Gastroesophageal sphincter (tissue), 4 donors: ENCODE measurements around the gene RPS6KA4. TPM values are rescaled to one million over a fixed set of nuclear protein-coding genes. Genes with fewer than 3 reads are reported as not detected.

Experiments used
- ATAC-seq: fragments of 150-250 bp; one replicate; pipeline ENCODE4 v1.9.1; 2016; ENCODE audit warnings: mild to moderate bottlenecking, moderate library complexity
- H3K27ac ChIP-seq, 4 donors: fragments of 200-600 bp; sonication (generic) in 3 of 4; 1 replicate in 3 of 4; 2 replicates in 1 of 4; pipeline ENCODE4 v1.5.1; 2016 to 2019
- H3K27me3 ChIP-seq: fragments of 200-600 bp; sonication (generic); one replicate; pipeline ENCODE4 v1.5.1; 2019
- H3K36me3 ChIP-seq, 2 donors: fragments of 200-600 bp; sonication (generic); one replicate each; pipeline ENCODE4 v1.5.1; 2019; ENCODE audit warnings: control low read depth in 1 of 2
- H3K4me1 ChIP-seq, 3 donors: fragments of 200-600 bp; sonication (generic); 1 replicate in 2 of 3; 2 replicates in 1 of 3; pipeline ENCODE4 v1.5.1; 2016 to 2019; ENCODE audit warnings: control low read depth in 2 of 3
- H3K4me3 ChIP-seq, 2 donors: fragments of 200-600 bp; sonication (generic); one replicate each; pipeline ENCODE4 v1.5.1; 2019; ENCODE audit warnings: mild to moderate bottlenecking in 1 of 2, moderate library complexity in 1 of 2
- H3K9me3 ChIP-seq, 3 donors: fragments of 200-600 bp; sonication (generic); one replicate each; pipeline ENCODE4 v1.5.1; 2017 to 2019; ENCODE audit warnings: control low read depth in 2 of 3
- CTCF ChIP-seq, 4 experiments: fragments of 200-600 bp in 2 of 4; fragments of 450-650 bp in 2 of 4; sonication (generic) in 1 of 4; IDR thresholded peaks; one replicate each; pipeline ENCODE4 v1.5.1; 2017 to 2019; ENCODE audit warnings: antibody characterized with exemption in 4 of 4, mild to moderate bottlenecking in 2 of 4, moderate library complexity in 2 of 4
- EP300 ChIP-seq: sonication (generic); formaldehyde crosslinking; IDR thresholded peaks from one replicate; pipeline ENCODE4 v1.6.1; 2017; ENCODE audit warnings: antibody characterized with exemption, mild to moderate bottlenecking
- POLR2A ChIP-seq, 2 donors: fragments of 450-650 bp; IDR thresholded peaks; one replicate each; pipeline ENCODE4 v1.6.1; 2017; ENCODE audit warnings: antibody characterized with exemption in 2 of 2, mild to moderate bottlenecking in 2 of 2, moderate library complexity in 1 of 2
- POLR2AphosphoS5 ChIP-seq: sonication (generic); formaldehyde crosslinking; IDR thresholded peaks from one replicate; pipeline ENCODE4 v1.6.1; 2017; ENCODE audit warnings: antibody characterized with exemption
- WGBS, 2 donors: methylation state at CpG; one replicate each; pipeline ENCODE4 v1.1.5; 2018; ENCODE audit warnings: low coverage in 1 of 2; 5-methylcytosine and 5-hydroxymethylcytosine counted together
- total RNA-seq, 4 donors: library from RNA; depleted of rRNA; stranded (reverse); fragments of >200 nt; gene quantifications; one replicate each; pipeline ENCODE4 v1.1.0, GENCODE V29; 2016

The RPS6KA4 gene
- total RNA-seq, 4 donors from 2014 or later = 21.2 to 44.2 (median 28.3) TPM

- WGBS, 2 donors = 24 to 28% methylated on average over 5 to 7 of the region's 38 CpGs
- H3K27me3 ChIP-seq = no peaks in the 10 kb centered on the region
- TF ChIP-seq EP300 (no peak), CTCF (IDR thresholded peaks at IDR 0.05) (peak in 1 of 4 experiments; percentile 28)
- peak overlapping the region; percentile 60 to 89 for H3K4me3 ChIP-seq
- no peak for ATAC-seq
- peaks cover 0 to 47% (median 25%) of the 10 kb centered on the region in 3 donors for H3K4me1 ChIP-seq
- H3K36me3 ChIP-seq = peaks cover 0 to 45% of the 10 kb centered on the region in 2 donors
- H3K27ac ChIP-seq = peak overlapping the region in 1 of 4 donors; percentile 92
- no peaks in the 10 kb centered on the region for H3K9me3 ChIP-seq
Measured at GRCh38 chr11:64359712-64360445, 917 bp downstream of the RPS6KA4 start.

- WGBS, 2 donors = 65% methylated on average over 4 of the region's 13 CpGs; no CpG with 5 or more reads in 1 of the 2 donors
- Histone ChIP-seq H3K4me1 (peaks cover 0 to 41% (median 20%) of the 10 kb centered on the region in 3 donors), H3K4me3 (peak overlapping the region in 1 of 2 donors; percentile 89), H3K9me3 (no peaks in the 10 kb centered on the region), H3K36me3 (peaks cover 0 to 52% of the 10 kb centered on the region in 2 donors), H3K27me3 (no peaks in the 10 kb centered on the region), H3K27ac (no peak overlapping the region)
- ATAC-seq = no peak
- no peak for TF ChIP-seq CTCF (IDR thresholded peaks at IDR 0.05)
- TF ChIP-seq EP300 = no peak
- TF ChIP-seq POLR2A (IDR thresholded peaks at IDR 0.05) = no peak
- TF ChIP-seq POLR2AphosphoS5 = no peak
Measured at GRCh38 chr11:64360448-64360921, 1.5 kb downstream of the RPS6KA4 start.

GRCh38 chr11:64361659-64362058 lies 2.7 kb downstream of the RPS6KA4 start:
- H3K9me3 ChIP-seq = no peaks in the 10 kb centered on the region

GRCh38 chr11:64362339-64362738 lies 3.4 kb downstream of the RPS6KA4 start:
- Histone ChIP-seq H3K4me1 (peaks cover 0 to 32% (median 20%) of the 10 kb centered on the region in 3 donors), H3K27ac (no peak overlapping the region), H3K36me3 (peaks cover 0 to 70% of the 10 kb centered on the region in 2 donors), H3K27me3 (no peaks in the 10 kb centered on the region), H3K9me3 (no peaks in the 10 kb centered on the region), H3K4me3 (no peak overlapping the region)
- ATAC-seq = no peak
- TF ChIP-seq POLR2A (IDR thresholded peaks at IDR 0.05) (no peak), EP300 (no peak), POLR2AphosphoS5 (no peak), CTCF (IDR thresholded peaks at IDR 0.05) (no peak)
- WGBS, 2 donors = 89 to 100% methylated on average over 1 to 10 of the region's 10 CpGs

More at GRCh38 chr11:64361659-64362058, 2.7 kb downstream of the RPS6KA4 start:
- Histone ChIP-seq H3K27ac (no peak overlapping the region), H3K4me3 (no peak overlapping the region), H3K36me3 (peaks cover 0 to 63% of the 10 kb centered on the region in 2 donors), H3K27me3 (no peaks in the 10 kb centered on the region), H3K4me1 (peaks cover 0 to 35% (median 20%) of the 10 kb centered on the region in 3 donors)
- ATAC-seq = no peak
- no peak for TF ChIP-seq CTCF (IDR thresholded peaks at IDR 0.05)
- TF ChIP-seq POLR2AphosphoS5 = no peak
- no peak for TF ChIP-seq POLR2A (IDR thresholded peaks at IDR 0.05)
- no peak for TF ChIP-seq EP300
- WGBS, 2 donors = 85 to 88% methylated on average over 5 to 8 of the region's 18 CpGs

GRCh38 chr11:64364435-64364834 lies 5.5 kb downstream of the RPS6KA4 start:
- TF ChIP-seq POLR2AphosphoS5 (no peak), EP300 (no peak), CTCF (IDR thresholded peaks at IDR 0.05) (no peak), POLR2A (IDR thresholded peaks at IDR 0.05) (no peak)
- no peaks in the 10 kb centered on the region for H3K27me3 ChIP-seq
- 91 to 92% methylated on average over 3 to 6 of the region's 6 CpGs for WGBS, 2 donors
- H3K4me1 ChIP-seq = peaks cover 0 to 15% (median 11%) of the 10 kb centered on the region in 3 donors
- H3K27ac ChIP-seq = no peak overlapping the region
- H3K36me3 ChIP-seq = peaks cover 0 to 91% of the 10 kb centered on the region in 2 donors
- H3K4me3 ChIP-seq = no peak overlapping the region
- ATAC-seq = no peak
- no peaks in the 10 kb centered on the region for H3K9me3 ChIP-seq
